GM21447 (cell line): ENCODE results near the gene CREB1.
"Not testable (repeated sequence)": the region's sequence is repeated elsewhere in the genome, so short reads cannot be mapped to it uniquely, and the experiment has no call there.

ENCODE experiments used
- ATAC-seq: cut with Tn5 transposase; IDR thresholded peaks from one replicate; pipeline ENCODE4 v1.9.1; 2021; ENCODE audit not compliant: unreplicated experiment

The CREB1 gene

DNA sequence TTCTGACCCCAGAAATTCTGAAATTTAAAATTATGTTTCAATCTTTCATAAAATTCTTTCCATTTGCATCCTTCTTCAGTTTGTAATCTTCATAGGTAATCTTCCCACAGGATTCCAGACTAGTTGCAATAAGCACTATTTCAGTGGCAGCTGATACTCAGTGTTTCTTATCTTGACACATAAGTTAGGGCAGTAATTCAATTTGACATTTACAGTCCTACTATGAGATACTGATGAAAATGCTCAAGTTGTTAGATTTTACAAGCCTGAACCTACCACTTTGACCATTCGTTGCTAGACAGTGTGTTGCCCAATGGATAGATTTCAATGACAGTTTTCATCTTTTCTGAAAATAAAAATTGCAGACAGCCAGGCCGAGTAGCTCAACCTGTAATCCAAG lies 85.1 kb downstream of the CREB1 start:
- no peak for ATAC-seq

DNA sequence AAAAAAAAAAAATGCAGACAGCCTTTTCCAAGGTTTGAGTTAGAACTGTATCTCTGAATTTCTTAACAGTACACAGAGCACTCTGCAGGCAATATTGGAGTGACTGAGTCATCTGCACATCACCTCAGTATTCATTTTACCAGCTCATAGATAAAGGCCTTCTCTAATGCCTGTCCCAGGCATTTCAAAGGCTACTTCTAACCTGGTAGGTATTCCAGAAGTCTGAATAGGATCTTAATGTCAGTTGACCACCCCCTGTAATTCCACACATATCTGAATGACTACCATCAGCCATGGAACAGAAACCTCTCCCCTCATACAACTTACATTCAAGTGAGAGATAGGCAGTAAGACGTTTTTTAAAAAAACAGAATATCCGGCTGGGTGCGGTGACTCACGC lies 86.4 kb downstream of the CREB1 start:
- ATAC-seq, result no peak

DNA sequence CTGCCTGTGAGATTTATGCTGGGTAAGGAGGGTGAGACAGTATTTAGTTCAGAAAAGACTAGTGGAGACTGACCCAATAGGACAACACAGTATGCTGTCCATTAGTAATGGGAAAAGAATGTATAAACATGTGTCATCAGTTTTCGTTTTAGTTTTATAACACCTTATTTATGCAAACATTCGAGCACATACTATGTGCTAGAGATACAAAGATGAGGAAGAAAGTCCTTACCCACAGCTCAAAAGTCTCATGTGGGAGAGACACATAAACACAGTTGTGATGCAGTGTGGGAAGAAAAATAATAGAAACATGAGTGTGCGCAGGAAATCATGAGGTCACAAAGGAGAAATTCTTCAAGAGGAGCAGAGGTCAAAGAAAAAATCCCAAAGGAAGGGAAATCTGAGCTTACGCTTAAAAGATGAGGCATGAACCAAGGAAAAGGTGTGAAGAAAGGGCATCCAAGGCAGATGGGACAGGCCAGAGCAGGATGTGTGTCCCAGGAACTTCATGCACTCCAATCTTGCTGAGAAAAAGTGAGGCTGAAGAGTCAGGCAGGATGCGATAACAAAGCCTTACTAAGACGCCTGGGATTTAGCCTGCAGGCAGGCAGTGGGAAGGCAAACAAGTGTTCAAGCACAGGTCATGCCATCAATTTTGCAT lies 87.4 kb downstream of the CREB1 start:
- ATAC-seq, result no peak

DNA sequence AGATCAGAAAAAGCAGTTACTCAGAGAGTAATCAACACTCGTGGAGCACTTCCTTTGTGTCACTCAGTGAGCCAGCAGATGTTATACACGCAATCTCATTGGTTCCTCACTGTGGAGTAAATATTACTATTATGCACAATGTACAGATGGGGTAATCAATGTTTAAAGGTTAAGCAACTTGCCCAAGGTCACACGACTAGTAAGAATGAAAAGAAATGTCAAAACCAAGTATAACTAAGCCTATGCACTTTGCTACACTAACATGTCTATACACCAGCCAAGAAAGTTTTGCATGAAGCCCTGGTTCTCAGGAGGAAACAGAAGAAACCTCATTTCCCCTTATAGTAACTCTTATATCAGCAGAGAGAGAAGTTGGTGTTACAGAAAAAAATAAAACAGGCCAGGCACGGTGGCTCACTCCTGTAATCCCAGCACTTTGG lies 90.0 kb downstream of the CREB1 start:
- ATAC-seq, result peak; percentile 38

DNA sequence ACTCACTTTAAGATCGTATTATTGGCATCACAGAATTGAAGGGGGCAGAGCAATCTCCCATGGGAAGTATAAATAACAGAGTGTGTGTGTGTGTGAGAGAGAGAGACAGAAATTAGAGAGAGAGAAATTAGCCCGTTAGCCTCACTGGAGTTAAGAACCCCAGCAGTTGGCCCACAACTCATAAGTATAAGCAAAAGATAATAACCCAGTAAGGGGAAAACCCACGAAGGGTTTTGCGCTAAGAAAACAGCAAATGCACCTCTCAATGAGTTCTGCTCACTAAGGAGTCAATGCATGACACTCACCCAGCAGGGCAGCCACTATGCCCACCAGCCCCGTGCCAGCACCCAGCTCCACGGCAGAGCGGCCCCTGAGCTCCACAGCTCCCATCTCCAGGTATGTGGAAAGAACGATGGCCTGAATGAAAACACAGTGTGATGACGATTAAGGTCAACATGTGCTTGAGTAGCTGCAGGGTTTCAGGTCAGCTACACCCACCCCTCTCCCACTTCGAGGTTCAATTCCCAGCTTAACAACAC lies 91.8 kb downstream of the CREB1 start:
- ATAC-seq, result no peak

DNA sequence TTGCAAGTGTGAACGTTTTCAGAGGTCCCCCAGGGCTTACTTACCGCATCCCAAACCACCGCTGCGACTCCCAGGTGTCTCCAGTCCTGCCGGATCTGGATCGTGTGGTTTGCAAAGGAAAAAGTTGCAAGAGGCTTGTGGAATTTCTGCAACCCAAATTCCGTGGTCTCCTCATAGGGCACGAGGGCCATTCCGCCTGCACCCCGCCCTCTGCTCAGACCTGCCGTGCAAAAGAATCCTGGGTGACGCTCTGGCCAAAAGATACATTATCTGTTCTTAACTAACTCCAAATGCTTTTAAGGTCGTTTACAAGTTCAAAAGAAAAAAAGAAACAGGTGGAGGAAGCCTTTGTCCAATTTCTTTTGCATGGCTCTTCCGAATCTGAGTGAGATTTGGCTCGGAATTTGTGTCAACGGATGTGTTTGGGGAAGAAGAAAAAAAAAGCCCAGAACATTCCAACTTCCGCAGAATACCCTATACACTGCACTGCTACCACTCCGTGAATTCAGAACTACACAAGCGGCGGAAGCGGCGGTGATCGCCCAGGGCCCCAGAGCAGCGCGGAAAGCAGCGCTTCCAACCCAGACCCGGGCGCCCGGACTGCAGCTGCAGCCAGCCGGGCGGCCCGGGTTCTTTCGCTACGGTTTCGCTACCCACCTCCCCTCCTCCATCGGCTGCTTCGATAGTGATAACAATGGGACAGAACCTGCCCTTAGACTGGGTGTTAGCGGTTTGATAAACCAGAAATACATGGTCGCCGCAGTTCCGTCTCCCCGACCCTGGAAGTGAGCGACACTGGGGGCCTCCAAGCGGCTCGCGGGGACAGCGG lies 94.6 kb downstream of the CREB1 start:
- ATAC-seq, result peak; percentile 44

DNA sequence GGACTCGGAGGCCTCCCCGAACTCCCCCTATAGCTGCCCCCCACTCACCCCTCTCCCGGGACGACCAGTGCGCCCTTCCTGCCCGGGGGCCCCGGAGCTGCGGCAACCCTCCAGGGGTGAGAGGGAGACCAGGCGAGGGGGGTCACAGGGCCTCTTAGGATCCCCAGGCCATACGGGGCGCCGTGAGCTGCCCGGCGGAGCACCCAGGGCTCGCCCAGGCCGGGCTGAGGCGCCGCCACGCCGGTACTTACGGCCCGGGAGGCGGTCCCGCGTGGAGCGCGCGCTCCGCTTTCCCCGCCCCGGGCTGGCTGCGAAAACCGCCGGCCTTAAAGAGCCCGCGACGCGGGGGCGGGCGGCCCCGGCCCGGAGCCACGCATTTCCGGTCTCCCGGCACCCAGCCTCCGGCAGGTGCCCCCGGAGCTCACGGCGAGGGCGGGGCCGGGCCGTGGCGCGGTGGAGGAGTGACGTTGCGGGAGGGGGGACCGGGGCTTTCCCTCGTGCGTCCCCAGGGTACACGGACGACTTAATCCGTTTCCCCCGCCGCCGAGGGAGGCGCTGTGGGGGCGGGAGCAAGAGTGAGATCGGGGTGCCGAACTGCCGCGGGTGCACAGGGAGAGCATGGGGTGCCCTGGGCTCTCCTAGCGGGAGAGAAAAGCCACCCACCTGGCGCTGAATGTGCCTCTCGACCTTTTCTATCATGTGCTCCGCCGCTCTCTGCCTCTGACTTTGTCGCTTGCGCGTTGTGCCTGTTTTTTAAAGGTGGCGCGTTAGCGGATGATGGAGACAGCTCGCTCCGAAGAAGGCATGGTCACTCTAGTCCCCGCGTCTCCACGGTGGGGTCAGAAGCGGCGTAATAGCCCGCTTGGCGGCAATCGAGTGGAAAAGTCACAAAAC lies 95.5 kb downstream of the CREB1 start, which contains the start of gene METTL21A:
Gene METTL21A (minus strand): TSS at position 381 of the 894 bp plus-strand sequence. CDS start 1,019 bp downstream, outside the sequence.
- ATAC-seq, result peak; percentile 57

DNA sequence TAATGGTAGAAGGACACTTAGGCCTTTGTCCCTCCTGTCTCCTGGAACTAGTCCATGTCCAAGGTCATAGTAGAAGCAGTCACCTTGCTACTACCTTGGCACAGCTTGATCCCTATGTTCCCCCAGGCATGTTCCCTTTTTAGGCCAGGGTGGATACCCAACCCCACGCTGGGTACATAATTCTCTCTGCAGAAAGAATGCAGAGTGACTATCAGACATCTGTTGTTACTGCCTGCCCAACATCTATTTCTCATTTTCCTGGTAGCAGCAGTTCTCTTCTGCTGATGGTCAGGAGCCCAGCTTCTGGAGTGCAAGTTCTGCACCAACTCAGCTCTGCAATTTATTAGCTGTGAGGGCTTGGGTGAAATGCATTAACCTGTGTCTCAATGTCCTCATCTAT lies 99.8 kb downstream of the CREB1 start:
- no peak for ATAC-seq

DNA sequence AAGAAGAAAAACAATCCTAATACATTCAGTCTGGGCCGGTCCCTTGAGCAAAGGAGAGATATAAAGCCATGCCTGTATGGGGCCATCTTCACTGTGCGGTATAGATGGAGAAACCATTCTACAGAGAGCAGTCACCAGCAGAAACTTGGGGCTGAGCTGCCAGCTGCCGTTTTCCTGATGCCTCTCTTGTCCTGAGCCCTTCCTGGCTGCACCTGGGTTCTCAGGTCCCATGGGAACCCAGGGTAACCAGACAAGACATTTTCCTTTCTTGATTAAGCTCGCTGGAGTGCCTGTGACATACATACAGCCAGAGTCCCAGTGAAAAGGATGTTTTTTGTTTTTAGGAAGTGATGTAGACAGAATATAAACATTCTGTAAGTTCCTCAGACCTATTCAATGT lies 100.7 kb downstream of the CREB1 start:
- no peak for ATAC-seq

DNA sequence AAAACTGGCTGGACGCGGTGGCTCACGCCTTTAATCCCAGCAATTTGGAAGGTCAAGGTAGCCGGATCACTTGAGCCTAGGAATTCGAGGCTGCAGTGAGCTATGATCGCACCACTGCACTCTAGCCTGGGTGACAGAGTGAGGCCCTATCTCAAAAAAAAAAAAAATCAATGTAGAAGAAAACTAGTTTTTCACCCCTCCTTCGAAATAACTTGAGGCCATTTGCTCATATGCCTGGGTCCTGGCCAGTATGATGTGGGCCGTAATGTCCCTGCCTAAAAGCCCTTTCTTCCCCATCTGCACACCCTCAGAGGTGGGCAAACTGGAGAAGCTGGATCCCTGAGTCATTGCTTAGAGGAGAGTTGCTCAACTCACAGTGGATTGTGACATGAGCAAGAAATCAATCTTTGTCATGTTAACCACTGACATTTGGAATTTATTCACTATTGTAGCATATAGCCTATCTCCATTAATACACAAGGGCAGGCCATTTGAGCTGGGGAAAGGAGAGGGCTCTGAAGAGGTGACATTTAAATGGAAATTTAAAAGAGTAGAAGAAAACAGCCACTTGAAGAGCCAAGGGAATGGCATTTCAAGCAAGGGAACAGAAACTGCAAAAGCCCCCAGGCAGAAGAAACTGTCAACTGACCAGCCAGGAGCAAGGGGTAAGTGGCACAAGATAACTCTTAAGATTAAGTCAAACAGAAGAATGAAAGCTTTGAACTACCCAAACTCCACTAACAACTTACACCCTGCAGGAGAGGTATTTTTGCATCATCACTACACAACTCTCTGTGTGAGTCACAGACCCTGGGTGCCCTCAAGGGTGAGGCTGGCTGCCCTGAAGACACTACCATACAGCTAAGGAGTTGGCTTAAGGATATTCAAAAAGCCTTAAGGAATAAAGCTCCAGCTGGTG lies 103.1 kb downstream of the CREB1 start:
- no peak for ATAC-seq

DNA sequence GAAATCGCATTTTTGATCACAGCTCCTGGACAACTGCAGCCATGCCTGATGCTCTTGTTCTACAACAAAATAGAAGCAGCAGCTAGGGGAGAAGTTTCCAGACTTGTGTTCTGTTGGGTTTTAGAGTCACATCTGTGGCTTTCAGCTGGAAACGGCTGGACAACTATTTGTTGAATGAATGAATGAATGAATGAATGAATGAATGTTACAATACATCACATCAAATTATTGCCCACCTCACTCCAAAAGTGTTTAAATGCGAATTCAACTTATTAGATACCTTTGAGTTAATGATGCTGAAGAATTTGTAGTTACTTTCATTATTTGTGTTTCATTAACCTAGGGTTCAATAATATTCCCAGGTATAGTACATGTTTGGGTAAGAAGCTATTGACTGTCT lies 103.9 kb downstream of the CREB1 start:
- ATAC-seq, result no peak

DNA sequence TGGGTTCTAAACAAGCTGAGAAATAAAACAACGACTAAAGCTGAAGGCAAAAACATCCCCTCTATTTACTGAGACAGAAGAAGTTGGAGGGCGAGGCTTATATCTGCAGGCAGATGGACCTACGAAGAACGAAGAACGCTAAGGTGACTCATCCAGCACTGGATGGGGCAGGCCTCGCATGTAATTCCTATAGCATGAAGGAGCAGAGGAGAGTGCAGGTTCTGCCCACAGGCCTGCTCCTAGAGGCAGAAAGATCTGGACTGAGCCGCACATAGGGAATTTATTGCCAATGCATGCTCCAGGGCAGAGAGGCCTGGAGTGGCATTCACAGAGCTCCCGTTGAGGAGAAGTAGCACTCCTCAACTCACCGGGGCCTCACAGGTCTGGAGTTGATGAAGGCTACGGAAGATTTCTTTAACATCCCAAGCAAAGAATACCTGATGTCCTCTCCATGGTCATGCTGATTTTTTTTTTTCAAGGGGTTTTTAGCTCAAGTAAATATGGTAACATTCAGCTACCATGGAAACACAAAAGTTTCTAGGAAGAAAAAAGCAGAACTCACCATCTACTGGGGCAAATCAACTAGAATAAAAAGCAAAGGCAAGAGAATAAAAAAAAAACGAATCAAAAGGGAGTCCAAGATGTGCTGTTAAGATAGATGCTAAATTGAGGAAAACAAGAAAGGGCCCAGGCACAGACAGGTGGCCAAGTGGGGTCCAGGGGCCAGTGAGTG lies 105.9 kb downstream of the CREB1 start:
- no peak for ATAC-seq

DNA sequence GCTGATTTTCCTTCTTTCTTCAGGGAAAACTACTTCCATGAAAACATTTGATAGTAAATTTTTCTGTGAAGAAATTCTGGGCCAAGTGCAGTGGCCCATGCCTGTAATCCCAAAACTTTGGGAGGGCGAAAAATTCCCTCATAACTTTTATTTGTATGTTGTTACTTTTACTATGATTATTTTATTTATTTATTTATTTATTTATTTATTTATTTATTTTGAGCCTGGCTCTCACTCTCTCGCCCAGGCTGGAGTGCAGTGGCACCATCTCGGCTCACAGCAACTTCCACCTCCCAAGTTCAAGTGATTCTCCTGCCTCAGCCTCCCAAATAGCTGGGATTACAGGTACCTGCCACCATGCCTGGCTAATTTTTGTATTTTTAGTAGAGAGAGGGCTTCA lies 109.5 kb downstream of the CREB1 start:
- ATAC-seq, result not testable (repeated sequence)

DNA sequence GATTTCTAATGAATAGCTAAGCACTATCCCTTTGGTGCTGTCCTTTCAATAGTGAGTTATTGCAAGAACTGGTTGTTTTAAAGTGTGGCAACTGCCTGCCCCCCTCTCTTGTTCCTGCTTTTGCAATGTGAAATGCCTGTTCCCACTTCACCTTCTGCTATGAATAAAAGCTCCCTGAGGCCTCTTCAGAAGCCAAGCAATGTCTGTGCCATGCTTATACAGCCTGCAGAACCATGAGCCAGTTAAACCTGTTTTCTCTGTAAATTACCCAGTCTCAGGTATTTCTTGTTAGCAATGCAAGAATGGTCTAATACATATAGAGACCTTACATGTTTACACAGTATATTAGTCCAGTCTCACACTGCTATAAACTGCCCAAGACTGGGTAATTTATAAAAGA lies 110.4 kb downstream of the CREB1 start:
- no peak for ATAC-seq

DNA sequence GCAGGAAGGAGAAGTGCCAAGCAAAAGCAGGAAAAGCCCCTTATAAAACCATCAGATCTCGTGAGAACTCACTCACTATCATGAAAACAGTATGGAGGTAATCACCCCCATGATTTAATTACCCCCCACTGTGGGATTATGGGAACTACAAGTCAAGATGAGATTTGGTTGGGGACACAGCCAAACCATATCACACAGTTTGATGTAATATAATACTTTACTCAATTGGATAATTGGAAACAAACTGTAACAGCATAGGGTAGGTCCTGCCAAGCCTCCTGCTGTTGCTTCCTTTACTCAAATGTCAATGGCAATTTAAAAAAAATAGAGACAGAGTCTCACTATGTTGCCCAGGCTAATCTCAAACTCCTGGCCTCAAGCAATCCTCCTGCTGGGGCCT lies 110.9 kb downstream of the CREB1 start:
- no peak for ATAC-seq

DNA sequence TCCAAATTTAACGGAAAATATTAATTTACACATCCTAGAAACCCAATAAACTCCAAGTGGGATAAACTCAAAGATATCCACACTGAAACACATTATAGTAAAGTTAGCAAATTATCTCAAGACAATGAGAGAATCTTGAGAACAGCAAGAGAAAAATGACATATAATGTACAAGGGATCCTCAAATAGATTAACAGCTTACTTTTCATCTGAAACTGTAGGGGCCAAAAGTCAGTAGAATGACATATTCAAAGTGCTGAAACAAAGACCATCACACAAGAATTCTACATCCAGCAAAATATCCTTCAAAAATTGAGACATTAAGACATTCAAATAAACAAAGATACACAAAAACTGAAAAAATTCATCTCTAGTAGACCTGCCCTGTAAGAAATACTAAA lies 114.1 kb downstream of the CREB1 start:
- ATAC-seq, result no peak

DNA sequence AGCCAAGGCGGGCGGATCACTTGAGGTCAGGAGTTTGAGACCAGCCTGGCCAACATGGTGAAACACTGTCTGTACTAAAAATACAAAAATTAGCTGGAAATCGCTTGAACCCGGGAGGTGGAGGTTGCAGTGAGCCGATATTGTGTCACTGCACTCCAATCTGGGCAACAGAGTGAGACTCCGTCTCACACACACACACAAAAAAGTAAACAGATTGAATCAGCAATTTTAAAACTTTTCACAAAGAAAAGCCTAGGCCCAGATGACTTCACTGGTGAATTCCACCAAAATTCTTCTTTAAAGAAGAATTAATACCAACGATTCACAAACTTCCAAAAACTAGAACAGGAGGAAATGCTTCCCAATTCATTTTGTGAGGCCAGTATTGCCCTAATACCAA lies 116.8 kb downstream of the CREB1 start:
- ATAC-seq, result not testable (repeated sequence)
